ENCODE data around the gene ATG4B. TPM values are rescaled to one million over a fixed set of nuclear protein-coding genes. Genes with fewer than 3 reads are reported as not detected.
A peak's percentile ranks its signal among the peaks of the same experiment; 100 is the strongest.
"Not testable (repeated sequence)": the region's sequence is repeated elsewhere in the genome, so short reads cannot be mapped to it uniquely, and the experiment has no call there.

The ATG4B gene
- total RNA-seq = 10 to 100 TPM; 84.1 to 87.1 TPM

DNA sequence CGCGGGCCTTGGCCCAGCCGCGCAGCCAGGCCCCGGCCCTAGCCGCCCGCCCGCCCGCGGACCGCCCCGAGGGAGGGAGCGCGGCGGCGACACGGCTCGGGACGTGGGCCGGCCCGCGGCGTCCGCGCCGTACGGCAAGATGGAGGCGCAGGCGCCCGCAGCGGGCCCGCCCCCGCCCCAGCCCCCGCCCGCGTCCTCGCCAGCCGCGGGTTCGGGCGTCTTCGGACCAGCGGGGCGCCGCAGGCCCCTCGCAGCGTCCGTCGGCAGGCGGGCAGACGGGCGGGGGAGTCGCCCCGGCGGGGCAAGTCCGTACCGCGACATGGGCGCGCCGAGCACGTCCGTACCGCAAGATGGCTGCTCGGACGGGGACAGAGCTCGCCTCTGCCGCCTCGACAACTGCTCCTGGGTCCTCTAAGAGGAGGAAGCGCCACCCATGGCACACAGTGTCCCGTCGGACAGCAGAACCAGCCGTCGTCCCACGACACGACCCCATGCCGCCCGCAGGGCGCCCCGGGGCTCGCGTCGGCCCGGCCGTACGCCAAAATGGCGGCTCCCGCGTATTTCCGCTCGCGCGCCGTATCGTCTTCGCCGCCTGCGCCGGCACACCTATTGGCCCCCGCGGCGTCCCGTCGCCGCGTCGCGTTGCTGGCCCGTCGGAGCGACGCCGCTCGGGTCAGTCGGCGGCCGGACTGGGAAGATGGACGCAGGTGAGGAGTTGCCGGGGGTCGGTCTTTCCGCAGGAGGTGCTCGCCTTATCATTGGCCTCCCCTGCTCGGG lies at the start of gene ATG4B, which contains the start of gene THAP4:
Gene ATG4B, plus strand, starts transcription at position 676 of the 777 bp plus-strand sequence. Its CDS starts 22 bp downstream, at position 698.
Gene THAP4, minus strand, starts transcription at position 141 of the 777 bp plus-strand sequence. CDS start 141 bp downstream, outside the sequence.
- H3K36me3 Mint-ChIP-seq (ENCODE audit: low read depth) = peaks cover 42% of the 10 kb centered on the region
- CTCF ChIA-PET = interaction anchor here (0.6 to 1.9 kb wide), 8 partner anchors 21 to 488 kb away, joined by 3 to 10 read pairs (median 4); partner anchors contain the start of genes DTYMK and PASK
- DNase-seq = peak; percentile 81

GRCh38 chr2:241589863-241590262 lies 47.6 kb upstream of the ATG4B start:
- DNase-seq, H3K27ac Mint-ChIP-seq, H3K4me3 Mint-ChIP-seq, POLR2A ChIA-PET, H3K4me1 Mint-ChIP-seq, CTCF ChIA-PET, H3K27me3 Mint-ChIP-seq: not testable (repeated sequence)
- Mint-ChIP-seq H3K9me3 (peaks cover 24% of the 10 kb centered on the region), H3K36me3 (ENCODE audit: low read depth) (peaks cover 37% of the 10 kb centered on the region)

More for the DNA sequence above, at the start of gene ATG4B, which contains the start of gene THAP4:
- peak within 1 kb of the TSS; percentile 85 for H3K27ac Mint-ChIP-seq
- peak within 1 kb of the TSS; percentile 89 for H3K4me3 Mint-ChIP-seq
- peaks cover 4% of the 10 kb centered on the region for H3K9me3 Mint-ChIP-seq
- POLR2A ChIA-PET = interaction anchor here (0.6 to 4.1 kb wide), 13 partner anchors 9 to 1051 kb away, joined by 3 to 21 read pairs (median 6); partner anchors contain the start of genes CAPN10, D2HGDH, DTYMK and PASK
- H3K4me1 Mint-ChIP-seq = peaks cover 48% of the 10 kb centered on the region
- no peaks in the 10 kb centered on the region for H3K27me3 Mint-ChIP-seq

- Mint-ChIP-seq H3K36me3 (ENCODE audit: low read depth) (peaks cover 29% of the 10 kb centered on the region), H3K9me3 (peaks cover 16% of the 10 kb centered on the region)
- POLR2A ChIA-PET, CTCF ChIA-PET, H3K4me1 Mint-ChIP-seq, H3K27me3 Mint-ChIP-seq, H3K27ac Mint-ChIP-seq, DNase-seq, H3K4me3 Mint-ChIP-seq: not testable (repeated sequence)
Observed at GRCh38 chr2:241590496-241591455, 46.7 kb upstream of the ATG4B start.

DNA sequence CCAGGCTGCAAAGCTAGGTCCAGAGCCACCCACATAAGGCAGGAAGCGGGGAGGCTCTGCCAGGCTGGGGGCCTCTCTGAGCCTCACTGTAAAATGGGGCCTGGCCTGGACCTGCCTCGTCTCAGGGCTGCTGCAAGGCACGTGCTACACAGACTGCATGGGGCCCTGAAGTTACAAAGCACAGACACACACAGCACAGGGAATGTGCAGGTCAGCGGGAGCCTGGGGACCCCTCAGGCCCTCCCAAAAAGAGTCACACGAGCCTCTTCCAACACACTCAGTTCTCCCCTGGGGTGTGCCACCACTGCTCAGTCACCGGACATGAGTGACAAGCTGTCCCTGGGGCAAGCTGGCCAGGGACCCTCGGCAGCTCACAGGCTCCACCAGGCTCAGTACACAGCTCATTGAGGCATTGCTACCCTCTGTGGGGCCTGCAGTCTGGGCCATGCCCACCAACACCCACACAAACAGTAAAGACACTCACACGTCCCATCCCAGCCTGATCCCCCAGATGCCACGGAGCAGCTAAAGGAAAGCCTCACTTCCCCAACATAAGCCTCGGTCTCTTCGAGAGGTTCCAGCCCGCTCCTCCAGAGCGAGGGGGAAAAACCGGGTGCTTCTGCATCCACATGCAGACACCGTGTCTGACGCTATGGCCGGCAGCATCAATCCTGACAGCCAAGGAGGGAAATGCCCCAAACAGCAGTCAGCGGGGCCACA lies 45.2 kb upstream of the ATG4B start:
- ChIA-PET POLR2A (no interaction called here), CTCF (interaction anchor here (0.6 kb wide), 1 partner anchor 33 kb away, joined by 3 read pairs; no protein-coding TSS in a partner anchor)
- Mint-ChIP-seq H3K9me3 (peaks cover 5% of the 10 kb centered on the region), H3K4me1 (no peaks in the 10 kb centered on the region), H3K4me3 (no peak overlapping the region), H3K27ac (no peak overlapping the region), H3K27me3 (no peaks in the 10 kb centered on the region), H3K36me3 (ENCODE audit: low read depth) (peaks cover 14% of the 10 kb centered on the region)
- no peak for DNase-seq

DNA sequence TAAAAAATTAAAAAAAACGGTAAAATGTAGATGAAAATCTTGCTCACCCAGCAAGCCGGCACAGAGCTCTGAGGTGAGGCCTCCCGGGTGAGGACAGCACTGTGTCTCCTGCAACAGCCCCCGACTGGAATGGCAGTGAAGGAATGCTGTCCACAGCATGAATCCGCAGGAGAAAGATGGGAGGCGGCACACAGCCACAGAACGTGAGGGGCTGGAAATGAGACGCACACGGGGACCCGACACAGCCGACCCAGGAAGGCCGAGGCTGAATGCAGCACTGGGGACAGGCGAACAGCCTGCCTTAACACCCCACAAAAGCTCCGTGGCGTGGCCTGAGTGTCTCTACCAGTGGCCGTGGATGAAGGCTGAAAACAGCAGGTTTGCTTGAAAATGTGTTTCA lies 44.2 kb upstream of the ATG4B start:
- Mint-ChIP-seq H3K27me3 (no peaks in the 10 kb centered on the region), H3K27ac (no peak overlapping the region), H3K4me3 (no peak overlapping the region), H3K36me3 (ENCODE audit: low read depth) (peaks cover 12% of the 10 kb centered on the region), H3K4me1 (no peaks in the 10 kb centered on the region), H3K9me3 (peaks cover 3% of the 10 kb centered on the region)
- POLR2A ChIA-PET = no interaction called here
- CTCF ChIA-PET = no interaction called here
- no peak for DNase-seq

DNA sequence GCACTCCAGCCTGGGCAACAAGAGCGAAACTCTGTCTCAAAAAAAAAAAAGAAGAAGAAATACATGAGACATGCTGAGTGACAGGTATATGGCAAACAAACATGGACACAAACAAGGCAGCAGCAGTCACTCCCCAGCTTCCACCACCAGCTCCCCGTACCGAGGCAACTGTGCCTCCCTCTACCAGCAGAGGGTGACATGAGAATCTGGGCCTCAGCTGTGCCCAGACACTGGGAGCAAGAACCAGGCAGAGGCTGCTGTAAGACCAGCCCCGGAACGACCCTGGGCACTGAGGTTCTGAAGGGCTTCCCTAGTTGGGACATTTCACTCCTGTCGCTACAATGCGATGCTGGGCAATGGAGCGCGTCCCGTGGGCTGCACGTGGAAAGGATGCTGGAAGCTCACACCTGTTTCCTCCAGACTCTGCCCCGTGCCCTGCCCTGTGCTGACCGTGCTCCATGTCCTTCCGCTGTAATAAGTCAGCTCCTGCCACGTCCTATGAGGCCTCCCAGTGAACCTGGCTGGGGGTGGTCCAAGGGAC lies 41.8 kb upstream of the ATG4B start:
- CTCF ChIA-PET = interaction anchor here (0.6 to 1.0 kb wide), 2 partner anchors 15 to 17 kb away, joined by 3 to 4 read pairs; no protein-coding TSS in a partner anchor

GRCh38 chr2:241597561-241597960 lies 39.9 kb upstream of the ATG4B start:
- H3K4me3 Mint-ChIP-seq = no peak overlapping the region
- POLR2A ChIA-PET = no interaction called here

More for the DNA sequence above, 41.8 kb upstream of the ATG4B start:
- Mint-ChIP-seq H3K9me3 (no peaks in the 10 kb centered on the region), H3K27ac (no peak overlapping the region), H3K4me3 (no peak overlapping the region), H3K27me3 (no peaks in the 10 kb centered on the region), H3K4me1 (no peaks in the 10 kb centered on the region), H3K36me3 (ENCODE audit: low read depth) (peaks cover 20% of the 10 kb centered on the region)
- POLR2A ChIA-PET = no interaction called here
- DNase-seq = no peak

DNA sequence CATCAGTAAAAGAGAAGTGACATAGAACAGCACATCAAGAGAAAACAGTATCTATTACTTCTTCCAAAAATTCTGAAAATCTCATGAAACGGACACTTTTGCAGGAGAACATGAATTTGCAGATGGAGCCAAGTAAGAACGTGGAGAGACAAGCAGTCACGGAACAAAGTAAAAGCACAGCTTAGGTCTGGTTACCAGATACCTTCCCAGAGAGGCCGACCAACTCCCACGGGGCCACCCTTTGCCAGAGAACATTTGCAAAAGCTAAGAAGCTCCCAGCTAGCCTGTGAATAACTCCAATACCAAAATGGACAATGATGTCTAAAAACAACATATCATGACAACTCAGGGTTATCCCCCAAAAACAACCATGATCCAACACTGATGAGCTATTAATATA lies 39.4 kb upstream of the ATG4B start:
- no peaks in the 10 kb centered on the region for H3K4me1 Mint-ChIP-seq
- DNase-seq = no peak
- H3K36me3 Mint-ChIP-seq (ENCODE audit: low read depth) = peaks cover 23% of the 10 kb centered on the region
- no peak overlapping the region for H3K4me3 Mint-ChIP-seq
- no peak overlapping the region for H3K27ac Mint-ChIP-seq
- H3K27me3 Mint-ChIP-seq = no peaks in the 10 kb centered on the region
- no peaks in the 10 kb centered on the region for H3K9me3 Mint-ChIP-seq
- ChIA-PET CTCF (interaction anchor here (0.9 to 1.3 kb wide), 2 partner anchors 12 to 240 kb away, joined by 4 to 5 read pairs; no protein-coding TSS in a partner anchor), POLR2A (no interaction called here)

More at GRCh38 chr2:241597561-241597960, 39.9 kb upstream of the ATG4B start:
- no peaks in the 10 kb centered on the region for H3K4me1 Mint-ChIP-seq
- H3K9me3 Mint-ChIP-seq = no peaks in the 10 kb centered on the region
- DNase-seq = no peak
- H3K36me3 Mint-ChIP-seq (ENCODE audit: low read depth) = peaks cover 23% of the 10 kb centered on the region
- no peak overlapping the region for H3K27ac Mint-ChIP-seq
- CTCF ChIA-PET = no interaction called here
- H3K27me3 Mint-ChIP-seq = no peaks in the 10 kb centered on the region

DNA sequence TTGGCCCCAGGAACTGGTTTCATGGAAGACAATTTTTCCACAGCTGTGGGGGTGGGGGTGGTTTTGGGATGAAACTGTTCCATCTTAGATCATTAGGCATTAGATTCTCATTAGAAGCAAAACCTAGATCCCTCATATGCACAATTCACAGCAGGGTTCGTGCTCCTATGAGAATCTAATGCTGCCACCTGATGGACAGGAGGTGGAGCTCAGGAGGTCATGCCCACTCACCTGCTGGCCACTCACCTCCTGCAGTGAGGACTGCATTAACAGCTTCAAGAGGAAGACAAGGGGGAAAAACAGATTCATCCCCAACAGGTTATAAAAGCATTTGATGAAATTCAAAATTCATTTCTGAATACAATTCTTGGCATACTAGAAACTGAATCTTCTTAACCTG lies 39.0 kb upstream of the ATG4B start:
- Mint-ChIP-seq H3K27me3 (no peaks in the 10 kb centered on the region), H3K27ac (no peak overlapping the region), H3K36me3 (ENCODE audit: low read depth) (peaks cover 25% of the 10 kb centered on the region), H3K9me3 (no peaks in the 10 kb centered on the region), H3K4me1 (no peaks in the 10 kb centered on the region), H3K4me3 (no peak overlapping the region)
- CTCF ChIA-PET = interaction anchor here (0.9 to 1.3 kb wide), 2 partner anchors 12 to 240 kb away, joined by 4 to 5 read pairs; no protein-coding TSS in a partner anchor
- POLR2A ChIA-PET = interaction anchor here (0.7 kb wide), 1 partner anchor 302 kb away, joined by 4 read pairs; no protein-coding TSS in a partner anchor
- DNase-seq = no peak

DNA sequence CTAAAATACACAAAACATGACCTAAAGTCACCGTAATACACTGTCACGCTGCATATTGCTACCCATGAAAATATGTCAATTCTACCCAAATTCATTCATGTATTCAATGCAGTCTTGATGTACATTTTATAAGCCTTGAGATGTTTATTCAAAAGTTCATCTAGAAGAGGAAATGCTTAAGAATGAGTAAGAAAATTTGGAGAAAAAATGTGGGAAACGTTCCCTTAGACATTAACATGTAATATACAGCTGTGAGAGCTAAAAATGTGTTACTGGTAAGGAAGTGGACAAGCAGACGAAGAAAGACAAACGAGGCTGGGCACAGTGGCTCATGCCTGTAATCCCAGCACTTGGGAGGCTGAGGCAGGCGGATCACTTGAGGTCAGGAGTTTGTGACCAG lies 37.9 kb upstream of the ATG4B start:
- Mint-ChIP-seq H3K9me3 (no peaks in the 10 kb centered on the region), H3K27ac (no peak overlapping the region), H3K27me3 (no peaks in the 10 kb centered on the region), H3K4me1 (no peaks in the 10 kb centered on the region), H3K36me3 (ENCODE audit: low read depth) (peaks cover 26% of the 10 kb centered on the region), H3K4me3 (no peak overlapping the region)
- POLR2A ChIA-PET = interaction anchor here (1.0 kb wide), 1 partner anchor 9 kb away, joined by 3 read pairs; no protein-coding TSS in a partner anchor
- CTCF ChIA-PET = no interaction called here
- no peak for DNase-seq

GRCh38 chr2:241601841-241602240 lies 35.7 kb upstream of the ATG4B start:
- ChIA-PET CTCF (no interaction called here), POLR2A (no interaction called here)
- Mint-ChIP-seq H3K9me3 (no peaks in the 10 kb centered on the region), H3K36me3 (ENCODE audit: low read depth) (peaks cover 30% of the 10 kb centered on the region), H3K4me3 (no peak overlapping the region), H3K4me1 (no peaks in the 10 kb centered on the region), H3K27me3 (no peaks in the 10 kb centered on the region), H3K27ac (no peak overlapping the region)
- no peak for DNase-seq

DNA sequence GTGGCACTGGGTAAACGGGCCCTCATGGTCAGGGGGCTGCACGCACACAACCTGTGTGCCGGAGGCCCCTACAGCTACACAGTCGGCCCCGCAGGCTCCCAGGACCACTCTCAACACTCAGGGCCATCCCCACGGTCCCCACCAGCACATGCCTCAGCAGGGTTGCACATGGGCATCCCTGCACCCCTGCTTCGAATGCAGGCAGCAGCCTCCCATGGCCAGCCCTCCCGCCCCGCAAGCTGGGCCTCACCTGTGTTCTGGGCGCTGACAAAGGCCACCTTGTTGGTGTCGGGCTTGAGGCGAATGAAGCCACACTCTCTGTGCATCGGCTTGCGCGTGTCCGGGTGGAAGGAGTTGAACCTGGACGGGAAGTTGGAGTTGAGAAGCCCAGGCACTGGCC lies 34.8 kb upstream of the ATG4B start:
- H3K4me3 Mint-ChIP-seq = no peak overlapping the region
- POLR2A ChIA-PET = no interaction called here
- H3K27ac Mint-ChIP-seq = no peak overlapping the region
- H3K9me3 Mint-ChIP-seq = no peaks in the 10 kb centered on the region
- H3K4me1 Mint-ChIP-seq = no peaks in the 10 kb centered on the region
- CTCF ChIA-PET = no interaction called here
- no peak for DNase-seq
- H3K36me3 Mint-ChIP-seq (ENCODE audit: low read depth) = peaks cover 30% of the 10 kb centered on the region
- no peaks in the 10 kb centered on the region for H3K27me3 Mint-ChIP-seq
